HG02763 (cell line): ENCODE results near the gene REEP6.

Experiments used
- ATAC-seq: cut with Tn5 transposase; IDR thresholded peaks from one replicate; pipeline ENCODE4 v1.9.1; 2021; ENCODE audit warnings: mild to moderate bottlenecking, moderate library complexity; ENCODE audit not compliant: unreplicated experiment

Gene REEP6

DNA sequence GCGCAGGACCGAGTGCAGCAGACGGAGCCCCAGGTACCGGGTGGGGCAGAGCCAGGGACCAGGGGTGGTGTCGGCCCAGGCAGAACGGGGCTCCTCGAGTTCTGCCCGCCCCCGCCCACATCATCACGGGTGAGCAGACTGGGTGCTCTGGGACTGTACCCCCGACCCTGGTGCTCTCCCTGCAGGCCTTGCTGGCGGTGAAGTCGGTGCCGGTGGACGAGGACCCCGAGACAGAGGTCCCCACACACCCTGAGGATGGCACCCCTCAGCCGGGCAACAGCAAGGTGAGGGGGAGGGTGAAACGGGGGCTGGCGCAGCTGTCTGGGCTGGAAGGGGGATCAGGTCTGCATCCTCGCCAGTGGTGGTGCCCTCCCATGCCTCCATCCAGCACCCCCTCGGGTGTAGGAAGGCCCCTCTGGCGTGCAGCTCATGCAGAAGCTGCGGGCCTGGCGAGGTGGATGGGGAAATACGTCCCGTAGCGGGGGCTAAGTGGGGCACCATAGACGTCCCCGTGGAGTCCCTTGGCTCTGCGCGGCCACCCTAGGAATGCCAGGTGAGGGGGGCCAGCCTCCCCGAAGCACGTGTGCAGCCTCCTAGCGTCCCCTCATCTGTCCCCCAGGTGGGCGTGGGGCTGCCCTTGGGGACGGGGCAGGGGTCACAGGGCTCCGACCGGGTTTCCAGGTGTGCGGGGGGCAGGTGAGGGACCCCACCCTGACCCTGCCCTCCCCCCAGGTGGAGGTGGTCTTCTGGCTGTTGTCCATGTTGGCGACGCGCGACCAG, 34.7 kb upstream of the REEP6 start:
- ATAC-seq, result no peak

DNA sequence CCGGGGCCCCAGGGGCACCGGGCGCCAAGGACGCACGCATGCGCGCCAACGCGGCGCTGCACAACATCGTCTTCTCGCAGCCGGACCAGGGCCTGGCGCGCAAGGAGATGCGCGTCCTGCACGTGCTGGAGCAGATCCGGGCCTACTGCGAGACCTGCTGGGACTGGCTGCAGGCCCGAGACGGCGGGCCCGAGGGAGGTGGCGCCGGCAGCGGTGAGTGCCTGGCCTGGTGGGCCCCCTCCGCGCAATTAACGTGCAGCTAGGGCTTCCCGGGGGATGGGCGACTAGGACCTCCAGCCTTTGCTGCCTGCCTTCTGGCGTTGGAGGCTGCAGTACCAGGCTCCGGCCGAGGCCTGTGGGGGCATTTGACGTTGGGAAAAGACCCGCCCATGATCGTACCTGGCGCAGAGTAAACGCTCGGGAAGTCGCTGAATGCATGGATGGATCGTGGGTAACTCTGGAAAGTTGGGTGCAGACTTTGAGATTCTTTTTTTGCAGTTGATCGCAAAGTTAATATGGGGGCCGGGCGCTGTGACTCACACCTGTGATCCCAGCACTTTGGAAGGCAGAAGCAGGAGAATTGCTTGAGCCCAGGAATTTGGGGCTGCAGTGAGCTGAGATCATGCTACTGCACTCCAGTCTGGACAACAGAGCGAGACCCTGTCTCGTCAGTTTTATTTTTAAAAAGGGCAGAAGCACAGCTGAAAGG, 33.8 kb upstream of the REEP6 start:
- ATAC-seq, result no peak

DNA sequence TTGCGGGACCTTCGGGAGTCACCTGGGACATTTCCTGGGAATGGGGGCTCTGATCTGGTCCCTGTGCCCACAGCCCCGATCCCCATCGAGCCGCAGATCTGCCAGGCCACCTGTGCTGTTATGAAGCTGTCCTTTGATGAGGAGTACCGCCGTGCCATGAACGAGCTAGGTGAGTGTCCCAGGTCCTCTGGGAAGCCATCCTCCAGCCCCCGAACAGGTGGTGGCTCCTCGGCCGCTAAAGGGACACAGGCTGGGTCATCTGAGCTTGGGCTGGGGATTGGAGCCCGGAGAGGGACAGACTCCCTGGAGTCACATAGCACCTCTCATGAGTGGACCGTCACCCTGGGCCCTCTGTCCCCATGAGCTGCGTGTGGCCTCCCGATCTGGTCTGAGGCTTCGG, 33.1 kb upstream of the REEP6 start:
- ATAC-seq, result no peak

DNA sequence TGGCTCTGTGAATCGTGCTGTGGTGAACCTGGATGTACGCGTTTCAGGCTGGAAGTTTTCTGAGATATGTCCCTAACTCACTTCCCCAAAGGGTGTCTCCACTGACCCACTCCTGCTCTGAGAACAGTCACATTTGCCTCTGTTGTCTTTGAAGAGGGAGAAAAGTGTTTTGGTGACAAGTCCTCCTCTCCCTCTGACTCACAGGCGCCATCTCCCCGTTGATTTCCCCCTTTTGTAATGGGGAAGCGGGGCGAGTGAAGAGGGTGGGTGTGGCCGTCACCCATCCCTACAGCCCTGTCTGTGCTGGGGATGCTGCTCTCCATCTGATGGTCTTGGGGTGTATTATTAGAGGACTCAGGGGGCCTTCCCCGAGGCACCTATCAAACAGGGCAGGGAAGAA, 31.5 kb upstream of the REEP6 start:
- no peak for ATAC-seq

DNA sequence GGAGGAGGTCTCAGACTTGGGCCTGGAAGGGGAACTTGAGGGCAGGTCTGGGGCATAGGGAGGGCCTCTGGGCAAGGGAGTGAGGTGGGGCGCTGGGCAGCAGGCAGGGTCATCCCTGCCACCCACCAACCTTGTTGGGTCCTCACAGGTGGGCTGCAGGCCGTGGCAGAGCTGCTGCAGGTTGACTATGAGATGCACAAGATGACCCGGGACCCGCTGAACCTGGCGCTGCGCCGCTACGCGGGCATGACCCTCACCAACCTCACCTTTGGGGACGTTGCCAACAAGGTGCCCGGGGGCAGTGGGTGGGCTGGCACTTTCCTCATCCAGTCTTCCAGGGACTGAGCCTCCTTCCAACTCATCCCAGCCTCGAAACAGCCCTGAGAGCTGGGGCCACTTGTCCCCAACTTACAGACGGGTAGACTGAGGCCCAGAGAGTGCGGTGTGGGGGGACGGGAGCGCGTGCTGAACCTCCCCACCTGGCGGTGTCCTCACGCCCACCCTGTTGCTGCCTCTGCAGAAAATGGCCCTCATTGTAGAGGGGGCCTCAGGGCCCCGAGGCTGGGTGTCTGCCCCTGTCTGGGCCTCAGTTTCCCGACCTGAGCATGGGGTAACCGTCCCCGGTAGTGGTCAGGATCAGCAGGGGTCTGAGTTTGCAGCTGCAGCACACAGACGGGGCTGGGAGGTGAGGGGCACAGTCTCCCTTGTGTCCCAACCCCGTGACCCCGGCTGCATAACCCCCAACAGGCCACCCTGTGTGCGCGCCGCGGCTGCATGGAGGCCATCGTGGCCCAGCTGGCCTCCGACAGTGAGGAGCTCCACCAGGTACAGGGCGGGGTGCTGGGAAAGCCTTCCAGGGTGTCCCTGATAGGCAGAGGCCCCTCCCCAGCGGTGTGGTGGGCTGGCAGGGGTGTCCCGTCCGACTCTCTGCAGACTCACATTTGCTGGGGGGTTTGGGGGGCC, 30.7 kb upstream of the REEP6 start:
- no peak for ATAC-seq

DNA sequence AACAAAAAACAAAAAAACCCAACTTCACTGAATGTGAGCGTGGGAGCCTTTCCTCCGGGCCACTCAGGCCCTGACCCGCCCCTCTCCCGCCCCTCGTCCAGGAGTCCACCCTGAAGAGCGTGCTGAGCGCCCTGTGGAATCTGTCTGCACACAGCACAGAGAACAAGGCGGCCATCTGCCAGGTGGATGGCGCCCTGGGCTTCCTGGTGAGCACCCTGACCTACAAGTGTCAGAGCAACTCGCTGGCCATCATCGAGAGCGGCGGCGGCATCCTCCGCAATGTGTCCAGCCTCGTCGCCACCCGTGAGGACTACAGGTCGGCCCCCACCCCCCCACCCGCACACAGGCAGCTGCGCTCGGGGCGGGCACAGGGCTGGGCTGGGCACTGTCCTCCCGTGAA, 29.1 kb upstream of the REEP6 start:
- ATAC-seq, result no peak

DNA sequence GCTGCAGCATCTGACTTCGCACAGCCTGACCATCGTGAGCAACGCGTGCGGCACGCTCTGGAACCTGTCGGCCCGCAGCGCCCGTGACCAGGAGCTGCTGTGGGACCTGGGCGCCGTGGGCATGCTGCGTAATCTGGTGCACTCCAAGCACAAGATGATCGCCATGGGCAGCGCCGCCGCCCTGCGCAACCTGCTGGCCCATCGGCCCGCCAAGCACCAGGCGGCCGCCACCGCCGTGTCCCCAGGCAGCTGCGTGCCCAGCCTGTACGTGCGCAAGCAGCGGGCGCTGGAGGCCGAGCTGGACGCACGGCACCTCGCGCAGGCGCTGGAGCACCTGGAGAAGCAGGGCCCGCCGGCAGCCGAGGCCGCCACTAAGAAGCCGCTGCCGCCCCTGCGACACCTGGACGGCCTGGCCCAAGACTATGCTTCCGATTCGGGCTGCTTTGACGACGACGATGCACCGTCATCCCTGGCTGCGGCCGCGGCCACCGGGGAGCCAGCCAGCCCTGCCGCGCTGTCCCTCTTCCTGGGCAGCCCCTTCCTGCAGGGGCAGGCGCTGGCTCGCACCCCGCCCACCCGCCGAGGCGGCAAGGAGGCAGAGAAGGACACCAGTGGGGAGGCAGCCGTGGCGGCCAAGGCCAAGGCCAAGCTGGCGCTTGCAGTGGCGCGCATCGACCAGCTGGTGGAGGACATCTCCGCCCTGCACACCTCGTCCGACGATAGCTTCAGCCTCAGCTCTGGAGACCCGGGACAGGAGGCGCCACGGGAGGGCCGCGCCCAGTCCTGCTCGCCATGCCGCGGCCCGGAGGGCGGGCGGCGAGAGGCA, 25.6 kb upstream of the REEP6 start:
- ATAC-seq, result no peak

DNA sequence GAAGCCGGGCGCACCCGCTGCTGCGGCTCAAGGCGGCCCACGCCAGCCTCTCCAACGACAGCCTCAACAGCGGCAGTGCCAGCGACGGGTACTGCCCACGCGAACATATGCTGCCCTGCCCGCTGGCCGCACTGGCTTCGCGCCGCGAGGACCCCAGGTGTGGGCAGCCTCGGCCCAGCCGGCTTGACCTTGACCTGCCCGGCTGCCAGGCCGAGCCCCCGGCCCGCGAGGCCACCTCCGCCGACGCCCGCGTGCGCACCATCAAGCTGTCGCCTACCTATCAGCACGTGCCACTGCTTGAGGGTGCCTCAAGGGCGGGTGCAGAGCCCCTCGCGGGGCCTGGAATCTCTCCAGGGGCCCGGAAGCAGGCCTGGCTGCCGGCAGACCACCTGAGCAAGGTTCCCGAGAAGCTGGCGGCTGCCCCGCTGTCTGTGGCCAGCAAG, 24.9 kb upstream of the REEP6 start:
- ATAC-seq, result no peak

DNA sequence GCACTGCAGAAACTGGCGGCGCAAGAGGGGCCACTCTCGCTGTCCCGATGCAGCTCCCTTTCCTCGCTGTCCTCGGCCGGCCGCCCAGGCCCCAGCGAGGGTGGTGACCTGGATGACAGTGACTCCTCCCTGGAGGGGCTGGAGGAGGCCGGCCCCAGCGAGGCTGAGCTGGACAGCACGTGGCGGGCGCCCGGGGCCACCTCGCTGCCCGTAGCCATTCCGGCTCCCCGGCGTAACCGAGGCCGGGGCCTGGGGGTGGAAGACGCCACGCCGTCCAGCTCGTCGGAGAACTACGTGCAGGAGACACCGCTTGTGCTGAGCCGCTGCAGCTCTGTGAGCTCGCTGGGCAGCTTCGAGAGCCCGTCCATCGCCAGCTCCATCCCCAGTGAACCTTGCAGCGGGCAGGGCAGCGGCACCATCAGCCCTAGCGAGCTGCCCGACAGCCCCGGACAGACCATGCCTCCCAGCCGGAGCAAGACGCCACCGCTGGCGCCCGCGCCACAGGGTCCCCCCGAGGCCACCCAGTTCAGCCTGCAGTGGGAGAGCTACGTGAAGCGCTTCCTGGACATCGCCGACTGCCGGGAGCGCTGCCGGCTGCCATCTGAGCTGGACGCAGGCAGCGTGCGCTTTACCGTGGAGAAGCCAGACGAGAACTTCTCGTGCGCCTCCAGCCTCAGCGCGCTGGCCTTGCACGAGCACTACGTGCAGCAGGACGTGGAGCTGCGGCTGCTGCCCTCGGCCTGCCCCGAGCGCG, 24.3 kb upstream of the REEP6 start:
- ATAC-seq, result no peak

DNA sequence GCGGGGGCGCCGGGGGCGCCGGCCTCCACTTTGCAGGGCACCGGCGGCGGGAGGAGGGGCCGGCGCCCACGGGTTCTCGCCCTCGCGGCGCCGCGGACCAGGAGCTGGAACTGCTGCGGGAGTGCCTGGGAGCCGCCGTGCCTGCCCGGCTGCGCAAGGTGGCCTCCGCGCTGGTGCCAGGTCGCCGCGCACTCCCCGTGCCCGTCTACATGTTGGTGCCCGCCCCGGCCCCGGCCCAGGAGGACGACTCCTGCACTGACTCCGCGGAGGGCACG, 23.8 kb upstream of the REEP6 start:
- ATAC-seq, result no peak

DNA sequence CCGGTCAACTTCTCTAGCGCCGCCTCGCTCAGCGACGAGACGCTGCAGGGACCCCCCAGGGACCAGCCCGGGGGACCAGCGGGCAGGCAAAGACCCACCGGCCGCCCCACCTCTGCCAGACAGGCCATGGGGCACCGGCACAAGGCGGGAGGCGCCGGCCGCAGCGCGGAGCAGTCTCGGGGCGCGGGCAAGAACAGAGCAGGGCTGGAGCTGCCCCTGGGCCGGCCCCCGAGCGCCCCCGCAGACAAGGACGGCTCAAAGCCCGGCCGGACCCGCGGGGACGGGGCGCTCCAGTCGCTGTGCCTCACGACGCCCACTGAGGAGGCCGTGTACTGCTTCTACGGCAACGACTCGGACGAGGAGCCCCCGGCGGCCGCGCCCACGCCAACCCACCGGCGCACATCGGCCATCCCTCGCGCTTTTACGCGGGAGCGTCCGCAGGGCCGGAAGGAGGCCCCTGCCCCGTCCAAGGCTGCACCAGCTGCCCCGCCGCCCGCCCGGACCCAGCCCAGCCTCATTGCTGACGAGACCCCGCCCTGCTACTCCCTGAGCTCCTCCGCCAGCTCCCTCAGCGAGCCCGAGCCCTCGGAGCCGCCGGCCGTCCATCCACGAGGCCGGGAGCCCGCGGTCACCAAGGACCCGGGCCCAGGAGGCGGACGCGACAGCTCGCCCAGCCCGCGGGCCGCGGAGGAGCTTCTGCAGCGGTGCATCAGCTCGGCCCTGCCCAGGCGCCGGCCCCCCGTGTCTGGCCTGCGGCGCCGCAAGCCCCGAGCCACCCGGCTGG, 23.3 kb upstream of the REEP6 start:
- no peak for ATAC-seq

DNA sequence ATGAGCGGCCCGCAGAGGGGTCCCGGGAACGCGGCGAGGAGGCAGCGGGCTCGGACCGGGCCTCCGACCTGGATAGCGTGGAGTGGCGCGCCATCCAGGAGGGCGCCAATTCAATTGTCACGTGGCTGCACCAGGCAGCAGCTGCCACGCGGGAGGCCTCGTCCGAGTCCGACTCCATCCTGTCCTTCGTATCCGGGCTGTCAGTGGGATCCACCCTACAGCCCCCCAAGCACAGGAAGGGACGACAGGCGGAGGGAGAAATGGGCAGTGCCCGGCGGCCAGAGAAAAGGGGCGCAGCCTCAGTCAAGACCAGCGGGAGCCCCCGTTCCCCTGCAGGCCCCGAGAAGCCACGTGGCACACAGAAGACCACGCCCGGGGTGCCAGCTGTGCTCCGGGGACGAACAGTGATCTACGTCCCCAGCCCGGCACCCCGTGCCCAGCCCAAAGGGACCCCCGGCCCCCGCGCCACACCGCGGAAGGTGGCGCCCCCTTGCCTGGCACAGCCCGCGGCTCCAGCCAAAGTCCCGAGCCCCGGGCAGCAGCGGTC, 22.6 kb upstream of the REEP6 start:
- no peak for ATAC-seq

DNA sequence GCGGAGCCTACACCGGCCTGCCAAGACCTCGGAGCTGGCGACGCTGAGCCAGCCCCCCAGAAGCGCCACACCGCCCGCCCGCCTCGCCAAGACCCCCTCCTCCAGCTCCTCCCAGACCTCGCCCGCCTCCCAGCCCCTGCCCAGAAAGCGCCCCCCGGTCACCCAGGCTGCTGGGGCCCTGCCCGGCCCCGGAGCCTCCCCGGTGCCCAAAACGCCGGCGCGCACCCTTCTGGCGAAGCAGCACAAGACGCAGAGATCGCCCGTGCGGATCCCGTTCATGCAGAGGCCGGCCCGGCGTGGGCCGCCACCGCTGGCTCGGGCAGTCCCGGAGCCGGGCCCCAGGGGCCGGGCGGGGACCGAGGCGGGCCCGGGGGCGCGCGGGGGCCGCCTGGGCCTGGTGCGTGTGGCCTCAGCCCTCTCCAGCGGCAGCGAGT, 22.1 kb upstream of the REEP6 start:
- ATAC-seq, result no peak

DNA sequence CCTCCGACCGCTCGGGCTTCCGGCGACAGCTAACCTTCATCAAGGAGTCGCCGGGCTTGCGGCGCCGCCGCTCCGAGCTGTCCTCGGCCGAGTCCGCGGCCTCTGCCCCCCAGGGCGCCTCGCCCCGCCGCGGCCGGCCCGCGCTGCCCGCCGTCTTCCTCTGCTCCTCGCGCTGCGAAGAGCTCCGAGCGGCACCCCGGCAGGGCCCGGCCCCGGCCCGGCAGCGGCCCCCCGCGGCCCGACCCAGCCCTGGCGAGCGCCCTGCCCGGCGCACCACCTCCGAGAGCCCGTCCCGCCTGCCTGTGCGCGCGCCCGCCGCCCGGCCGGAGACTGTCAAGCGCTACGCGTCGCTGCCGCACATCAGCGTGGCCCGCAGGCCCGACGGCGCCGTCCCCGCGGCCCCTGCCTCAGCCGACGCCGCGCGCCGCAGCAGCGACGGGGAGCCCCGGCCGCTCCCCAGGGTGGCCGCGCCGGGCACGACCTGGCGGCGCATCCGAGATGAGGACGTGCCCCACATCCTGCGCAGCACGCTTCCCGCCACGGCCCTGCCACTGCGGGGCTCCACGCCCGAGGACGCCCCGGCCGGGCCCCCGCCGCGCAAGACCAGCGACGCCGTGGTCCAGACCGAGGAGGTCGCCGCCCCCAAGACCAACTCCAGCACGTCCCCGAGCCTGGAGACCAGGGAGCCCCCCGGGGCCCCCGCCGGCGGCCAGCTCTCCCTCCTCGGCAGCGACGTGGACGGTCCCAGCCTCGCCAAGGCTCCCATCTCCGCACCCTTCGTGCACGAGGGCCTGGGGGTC, 21.5 kb upstream of the REEP6 start:
- no peak for ATAC-seq

DNA sequence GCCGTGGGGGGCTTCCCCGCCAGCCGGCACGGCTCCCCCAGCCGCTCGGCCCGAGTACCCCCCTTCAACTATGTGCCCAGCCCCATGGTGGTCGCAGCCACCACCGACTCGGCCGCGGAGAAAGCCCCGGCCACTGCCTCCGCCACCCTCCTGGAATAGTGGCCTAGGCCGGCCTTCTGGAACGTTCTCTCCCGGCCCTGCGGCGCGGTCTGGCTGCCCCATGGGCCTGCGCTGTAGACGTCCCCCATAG, 21.0 kb upstream of the REEP6 start:
- no peak for ATAC-seq

DNA sequence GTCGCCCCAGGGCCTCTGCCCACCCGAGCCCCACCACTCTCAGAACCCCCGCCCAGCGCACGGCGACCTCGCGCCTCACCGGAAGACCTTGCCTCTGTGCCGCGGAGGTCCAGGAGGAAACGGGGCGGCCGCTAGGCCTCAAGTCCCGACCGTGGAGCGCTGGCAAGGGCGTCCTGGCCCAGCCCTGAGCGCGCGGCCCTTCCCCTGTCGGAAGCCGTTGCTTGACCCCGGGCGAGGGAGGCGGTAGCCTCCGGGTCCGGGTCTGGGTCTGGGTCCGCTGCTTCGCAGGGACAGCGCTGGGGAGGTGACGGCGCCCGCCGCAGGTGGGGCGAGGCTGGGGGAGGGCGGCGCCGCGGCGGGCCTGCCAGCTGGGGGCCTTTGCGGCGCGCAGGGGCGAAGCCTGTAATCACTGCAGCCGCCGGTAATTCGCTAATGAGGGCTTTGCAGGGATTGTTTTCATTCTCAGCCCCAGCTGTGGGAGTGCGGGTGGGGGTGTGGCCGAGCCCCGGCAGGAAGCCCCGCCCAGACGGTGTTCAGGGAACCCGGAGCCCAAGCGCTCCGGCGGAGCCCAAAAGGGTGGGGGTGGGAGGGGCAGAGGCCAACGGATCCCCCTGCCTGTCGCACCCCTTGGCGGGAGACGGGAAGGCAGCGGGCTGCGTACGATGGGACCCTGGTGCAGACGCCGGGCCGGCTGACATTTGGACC, 20.5 kb upstream of the REEP6 start:
- no peak for ATAC-seq

DNA sequence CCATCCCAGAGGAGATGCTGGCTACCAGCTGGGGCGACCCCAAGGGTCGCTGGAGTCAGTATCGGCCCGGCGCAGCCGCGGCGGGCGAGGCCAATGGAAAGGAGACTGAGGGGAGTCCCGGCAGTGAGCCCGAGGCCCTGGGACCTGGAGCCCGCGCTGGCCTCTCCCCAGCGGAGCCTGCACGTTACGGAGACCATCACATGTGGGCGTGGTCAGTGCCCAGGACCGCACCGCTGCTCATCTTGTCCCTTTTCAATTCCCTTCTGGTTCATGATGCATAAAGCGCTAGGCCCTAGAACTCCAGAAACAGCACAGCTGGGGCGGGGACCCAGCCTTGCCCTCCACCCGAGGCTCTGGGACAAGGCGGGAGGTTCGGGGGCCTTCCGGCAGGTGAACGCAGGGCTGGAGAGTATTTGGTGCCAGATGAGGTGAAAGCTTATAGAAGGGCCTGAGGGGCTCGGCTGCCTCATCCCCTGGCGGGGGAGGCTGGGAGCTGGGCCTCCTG, 19.9 kb upstream of the REEP6 start:
- no peak for ATAC-seq
